ENCODE data around the gene CBX8.

CBX8 gene

DNA sequence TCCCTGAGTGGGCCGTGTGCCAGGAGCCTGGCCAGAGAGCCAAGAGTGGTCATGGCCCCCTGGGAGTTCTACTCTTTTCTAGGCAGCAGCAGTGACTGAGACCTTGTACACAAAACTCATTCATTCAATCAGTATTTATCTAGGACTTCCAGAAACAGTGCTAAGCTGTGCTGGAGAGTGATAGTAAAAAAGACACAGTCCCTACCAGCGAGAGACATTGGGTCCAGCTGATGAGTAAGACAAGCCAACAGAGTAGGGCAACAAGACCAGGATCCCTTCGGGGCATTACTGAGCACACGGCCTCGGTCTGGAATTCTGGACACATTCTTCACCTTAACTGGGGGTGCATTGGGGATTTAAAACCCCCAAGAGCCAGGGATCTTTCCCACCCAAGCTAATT is 22.2 kb upstream of the CBX8 start:
- DNase-seq = no peak

GRCh38 chr17:79818026-79818758 is 21.3 kb upstream of the CBX8 start:
- peak in 1 of 2 experiments; percentile 60 for DNase-seq

DNA sequence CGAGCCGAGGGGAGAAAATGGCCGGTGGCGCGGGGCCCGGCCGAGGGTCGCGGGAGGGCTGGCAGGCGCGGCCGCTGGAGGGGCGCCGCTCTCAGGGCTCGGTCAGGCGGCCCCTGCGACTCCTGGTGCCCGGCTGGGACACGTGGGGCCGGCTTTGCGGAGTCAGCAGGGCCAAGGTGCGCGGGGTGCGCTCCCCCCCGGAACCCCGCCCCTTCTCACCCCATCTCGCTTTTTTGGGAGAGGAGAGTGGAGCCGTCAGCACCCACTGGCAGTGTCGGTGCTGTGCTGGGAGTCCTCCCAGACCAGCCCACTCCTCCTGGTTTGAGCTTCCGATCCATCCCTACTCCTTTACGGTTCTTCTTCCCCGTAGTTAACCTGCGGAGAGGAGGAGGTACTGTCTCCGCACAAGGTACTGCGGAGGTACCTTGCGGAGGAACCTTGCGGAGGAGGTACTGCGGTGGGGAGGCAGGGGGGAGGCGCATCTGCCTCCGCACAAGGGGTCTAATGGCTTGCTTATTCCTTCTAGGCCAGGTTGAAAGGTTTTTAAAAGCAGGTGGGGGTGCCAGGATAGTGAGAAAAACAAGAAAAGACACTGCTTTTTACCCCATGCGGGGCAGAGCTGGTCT is 19.1 kb upstream of the CBX8 start:
- DNase-seq = no peak

GRCh38 chr17:79814974-79815835 is 18.3 kb upstream of the CBX8 start:
- DNase-seq = no peak

DNA sequence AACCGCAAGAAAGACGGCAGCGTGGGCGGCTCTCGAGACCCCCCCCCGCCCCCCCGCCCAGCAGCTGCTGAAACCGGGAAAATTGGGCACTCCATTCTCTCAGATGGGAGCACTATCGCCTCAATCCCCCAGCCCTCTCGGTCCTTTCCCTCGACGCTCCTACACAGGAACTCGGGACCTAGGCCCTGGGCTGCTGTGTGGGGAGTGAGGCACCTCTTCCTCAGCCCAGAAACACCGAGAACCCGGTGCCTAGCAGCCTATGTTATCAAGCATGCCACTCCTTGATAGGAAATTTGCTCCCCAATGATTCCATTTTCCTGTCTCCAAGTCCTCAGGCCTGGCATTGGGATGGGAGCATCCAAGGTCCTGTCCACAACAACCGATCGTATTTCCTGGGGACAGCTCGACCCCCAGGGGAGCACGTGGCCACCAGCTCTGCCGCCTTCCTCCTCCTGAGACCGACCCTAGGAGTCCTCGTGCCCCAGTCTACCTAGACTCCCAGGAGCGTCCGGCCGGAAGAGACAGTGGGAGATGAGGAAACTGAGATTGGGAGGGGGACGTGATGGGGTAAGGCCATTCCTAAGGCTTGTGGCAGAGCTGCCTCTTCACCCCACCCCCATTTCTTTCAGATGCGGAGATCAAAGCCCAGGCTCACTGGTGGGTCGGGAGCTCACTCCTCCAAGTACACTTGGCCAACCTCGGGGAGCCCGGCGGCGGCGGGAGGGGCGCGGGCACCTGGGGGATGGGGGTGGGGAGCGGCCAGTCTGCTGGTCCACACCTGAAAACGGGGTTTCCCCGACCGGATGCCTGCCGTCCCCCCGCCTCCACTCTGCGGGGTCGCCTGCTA is 17.5 kb upstream of the CBX8 start:
- no peak for DNase-seq

GRCh38 chr17:79813297-79814126 is 16.6 kb upstream of the CBX8 start:
- peak in 1 of 2 experiments; percentile 36 for DNase-seq

GRCh38 chr17:79812353-79813258 is 15.7 kb upstream of the CBX8 start:
- DNase-seq = no peak

DNA sequence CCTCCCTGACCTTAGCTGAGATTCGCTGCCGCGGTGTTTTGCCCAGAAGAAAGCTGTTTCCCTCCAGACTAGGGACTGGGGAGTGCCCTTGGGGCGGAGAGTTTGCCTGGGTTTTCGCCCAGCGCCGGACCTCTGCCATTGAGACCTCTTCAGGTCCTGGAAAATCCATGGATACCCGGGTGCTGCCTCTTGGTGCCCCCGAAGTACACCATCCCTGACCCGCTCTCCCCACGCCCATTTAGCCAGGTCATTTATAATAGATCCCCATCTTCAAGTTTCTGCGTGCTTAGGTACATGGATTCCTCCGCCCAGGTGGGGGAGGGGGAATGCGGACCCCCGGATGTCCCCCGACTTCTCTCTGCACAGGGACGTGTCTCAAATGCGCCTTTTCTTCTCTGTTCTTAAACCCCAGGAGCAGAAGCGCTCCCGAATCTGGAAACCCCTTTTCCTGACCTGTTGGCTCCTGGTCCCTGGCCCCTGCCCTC is 15.0 kb upstream of the CBX8 start:
- no peak for DNase-seq

DNA sequence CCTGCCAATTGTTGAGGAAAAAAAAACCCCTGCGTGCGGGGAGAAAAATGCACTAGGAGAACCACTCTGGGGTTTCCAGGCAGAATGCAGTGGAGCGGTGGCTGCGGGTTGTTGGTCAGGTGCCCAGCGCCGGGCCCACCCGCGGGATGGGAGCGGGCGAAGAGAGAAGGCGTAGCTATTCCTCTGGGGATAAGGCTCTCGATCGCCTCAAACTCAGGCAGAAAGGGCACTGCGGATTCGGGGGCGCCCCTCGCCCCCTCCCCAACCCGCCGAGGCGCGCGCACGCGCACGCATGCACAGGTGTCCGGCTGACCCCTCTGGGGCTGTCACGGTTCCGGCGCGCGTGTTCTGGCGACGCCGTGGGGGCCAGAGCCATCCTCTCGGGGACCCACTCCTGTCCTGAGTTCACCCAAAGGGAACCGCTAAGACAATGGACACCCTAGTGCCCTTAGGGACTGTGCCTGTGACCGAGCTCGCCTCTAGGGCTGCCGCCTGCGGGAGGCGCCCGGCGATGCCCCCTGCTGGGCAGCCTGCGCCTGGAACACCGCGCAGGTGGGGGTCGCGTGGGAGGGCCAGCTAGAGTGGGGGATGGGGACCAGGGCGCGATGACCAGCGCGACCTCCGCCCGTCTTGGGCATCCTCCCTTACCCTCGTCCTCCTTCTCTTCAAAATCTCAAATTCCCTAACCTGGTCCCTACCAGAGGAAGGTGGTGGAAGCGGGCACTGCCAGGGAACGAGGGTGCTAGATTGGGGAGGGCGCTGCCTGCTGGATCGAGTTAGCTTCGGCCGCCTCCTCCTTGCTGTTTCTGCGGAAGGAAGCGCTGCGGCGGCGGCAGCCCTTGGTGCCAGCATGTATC is 14.4 kb upstream of the CBX8 start:
- DNase-seq = peak; percentile 88 to 92

- peak; percentile 94 to 98 for DNase-seq
These were observed 13.5 kb upstream of the CBX8 start for GRCh38 chr17:79810130-79811010.

DNA sequence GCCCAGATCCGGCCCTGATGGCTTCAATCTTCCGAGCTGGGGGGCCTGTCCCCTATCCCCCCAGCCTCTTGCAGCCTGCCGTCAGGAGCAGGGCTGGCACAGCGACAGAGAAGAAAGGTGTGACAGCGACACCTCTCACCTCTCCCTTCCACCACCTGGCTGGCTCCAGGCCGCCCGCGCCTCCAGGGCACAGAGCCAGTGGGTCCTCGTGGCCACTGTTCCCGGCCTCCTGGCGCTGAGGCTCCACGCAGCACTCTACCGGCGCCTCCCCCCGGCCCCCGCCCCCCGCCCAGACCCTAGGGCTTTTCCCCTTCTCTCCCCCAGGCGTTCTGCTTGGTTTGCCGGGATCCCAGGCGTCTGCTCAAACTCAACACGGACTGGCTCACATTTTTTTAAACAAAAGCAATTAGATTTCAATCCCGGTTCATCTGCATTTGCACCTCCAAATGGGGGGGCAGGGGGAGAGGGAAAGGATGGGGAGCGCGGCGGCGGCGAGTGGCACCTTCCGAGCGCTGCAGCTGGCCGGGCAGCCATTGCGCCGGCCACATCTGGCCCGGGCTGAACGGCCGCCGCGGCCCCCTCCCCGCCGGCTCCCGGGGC is 12.8 kb upstream of the CBX8 start:
- DNase-seq = peak; percentile 56 to 77

- DNase-seq = peak; percentile 55 to 85
These were observed 12.1 kb upstream of the CBX8 start for GRCh38 chr17:79808763-79809529.

DNA sequence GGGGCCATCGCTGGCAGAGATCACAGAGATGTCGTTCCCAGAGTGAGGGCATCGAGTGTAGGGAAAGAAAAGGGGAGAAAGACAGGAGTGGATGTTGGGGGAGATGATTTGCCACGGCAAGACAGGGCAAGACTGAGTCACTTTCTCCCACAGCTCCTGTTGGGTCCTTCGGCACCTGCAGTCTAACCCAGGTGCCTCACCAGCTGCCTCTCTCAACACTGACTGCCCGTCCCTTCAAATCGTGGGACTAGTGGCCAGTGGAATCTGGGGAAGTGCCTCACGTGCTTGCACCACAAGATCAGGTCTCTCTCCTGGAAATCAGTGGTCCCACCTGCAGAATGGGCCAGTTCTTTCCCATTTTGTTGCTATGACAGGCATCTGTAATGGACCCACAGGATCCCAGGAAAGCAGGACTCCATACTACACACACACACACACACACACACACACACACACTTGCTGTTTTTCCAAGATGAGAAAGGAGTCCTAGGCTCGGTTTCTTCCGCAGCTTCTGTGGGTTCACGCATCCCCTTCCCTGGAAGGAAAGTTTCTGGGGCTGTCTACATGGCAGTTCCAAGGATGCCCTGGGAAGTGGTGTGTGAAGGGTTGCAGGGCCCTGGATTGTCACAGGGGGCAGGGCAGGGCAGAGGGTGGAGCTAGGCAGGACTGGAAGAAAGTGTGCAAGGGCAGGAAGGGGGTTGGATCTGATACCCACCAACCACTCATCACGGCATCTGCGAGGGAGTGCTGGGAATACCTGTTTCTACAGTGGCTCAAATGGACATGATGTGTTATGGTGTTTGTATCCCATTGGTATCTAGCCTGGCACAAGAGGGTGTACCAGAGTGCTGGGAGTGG is 10.2 kb upstream of the CBX8 start:
- no peak for DNase-seq

- DNase-seq = no peak
These were observed 9.5 kb upstream of the CBX8 start for GRCh38 chr17:79806446-79806760.

DNA sequence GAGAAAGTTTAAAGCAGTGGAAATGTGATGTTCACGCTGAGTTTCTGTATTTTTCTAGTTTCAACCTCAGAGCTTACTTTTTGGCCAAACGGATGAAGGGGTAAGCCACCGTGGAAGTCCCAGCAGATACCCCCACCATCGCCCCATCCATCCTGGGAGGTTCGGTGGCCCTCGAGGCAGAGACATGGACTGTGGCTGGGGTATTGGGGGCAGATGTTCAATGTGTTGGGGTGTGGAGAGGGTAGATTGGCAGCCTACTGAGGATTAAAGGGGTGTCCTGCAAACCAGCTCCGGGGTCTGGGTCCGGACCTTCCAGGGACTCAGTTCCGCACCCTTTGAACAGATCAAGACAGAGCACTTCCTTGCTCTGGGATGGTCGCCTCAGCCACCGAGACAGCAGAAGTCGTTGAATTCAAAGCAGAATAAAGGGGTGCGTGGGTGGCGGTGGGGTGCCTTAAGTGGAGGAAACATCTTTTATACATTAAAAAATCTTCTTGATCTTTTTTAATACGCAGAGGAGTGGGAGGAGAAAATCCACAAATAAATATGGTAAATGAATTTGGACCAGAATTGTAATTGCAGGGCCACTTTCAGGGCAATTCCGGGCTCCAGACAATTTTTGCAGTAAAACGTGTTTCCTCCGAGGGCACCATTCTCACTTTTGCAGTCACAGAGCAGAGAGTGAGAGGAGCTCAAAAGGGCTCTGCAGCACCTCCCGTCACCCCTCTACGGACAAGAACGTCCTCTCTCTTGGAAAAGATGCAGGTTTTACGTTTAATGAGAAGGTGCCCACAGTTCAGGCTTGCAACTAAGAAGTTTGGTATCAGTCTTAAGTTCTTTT is 8.2 kb upstream of the CBX8 start:
- no peak for DNase-seq
